HL-60 (cell line): ENCODE results near the gene ZNF865.

Source experiments
- GABPA ChIP-seq: IDR thresholded peaks from 2 replicates; pipeline ENCODE4 v1.6.1; 2012; ENCODE audit warnings: low read depth
- POLR2AphosphoS5 ChIP-seq: IDR thresholded peaks from 2 replicates; pipeline ENCODE4 v1.6.1; 2012; ENCODE audit warnings: low read depth
- SPI1 ChIP-seq: IDR thresholded peaks from 2 replicates; pipeline ENCODE4 v1.6.1; 2012; ENCODE audit warnings: low read depth, mild to moderate bottlenecking, borderline replicate concordance
- TF ChIP-seq, protein P1 (sequence below): IDR thresholded peaks from one replicate; pipeline ENCODE4 v1.5.1; 2011; ENCODE audit warnings: low read length, control low read depth, inconsistent platforms; ENCODE audit not compliant: insufficient read depth
- TF ChIP-seq, protein P2 (sequence below): IDR thresholded peaks from 2 replicates; pipeline ENCODE4 v1.6.1; 2012; ENCODE audit warnings: low read depth; ENCODE audit not compliant: insufficient replicate concordance

DNA sequence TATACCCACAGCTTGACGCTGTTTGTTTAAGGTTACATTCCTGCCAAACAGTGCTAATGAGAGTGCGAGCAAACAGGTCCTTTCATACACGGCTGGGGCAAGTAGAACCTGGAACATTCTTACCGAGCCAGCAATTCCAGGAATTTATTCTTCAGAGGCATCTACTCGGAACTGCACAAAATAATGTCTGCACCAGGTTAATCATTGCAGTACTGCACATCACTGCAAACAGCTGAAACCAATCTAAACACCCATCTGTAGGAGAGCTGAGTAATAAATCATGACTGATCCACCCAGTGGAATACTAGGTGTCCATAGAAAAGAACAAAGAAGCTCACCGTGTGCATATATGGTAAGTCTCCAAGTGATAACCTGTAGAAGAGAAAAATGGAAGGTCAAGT lies 23.6 kb upstream of the ZNF865 start:
- TF ChIP-seq, protein P1, sequence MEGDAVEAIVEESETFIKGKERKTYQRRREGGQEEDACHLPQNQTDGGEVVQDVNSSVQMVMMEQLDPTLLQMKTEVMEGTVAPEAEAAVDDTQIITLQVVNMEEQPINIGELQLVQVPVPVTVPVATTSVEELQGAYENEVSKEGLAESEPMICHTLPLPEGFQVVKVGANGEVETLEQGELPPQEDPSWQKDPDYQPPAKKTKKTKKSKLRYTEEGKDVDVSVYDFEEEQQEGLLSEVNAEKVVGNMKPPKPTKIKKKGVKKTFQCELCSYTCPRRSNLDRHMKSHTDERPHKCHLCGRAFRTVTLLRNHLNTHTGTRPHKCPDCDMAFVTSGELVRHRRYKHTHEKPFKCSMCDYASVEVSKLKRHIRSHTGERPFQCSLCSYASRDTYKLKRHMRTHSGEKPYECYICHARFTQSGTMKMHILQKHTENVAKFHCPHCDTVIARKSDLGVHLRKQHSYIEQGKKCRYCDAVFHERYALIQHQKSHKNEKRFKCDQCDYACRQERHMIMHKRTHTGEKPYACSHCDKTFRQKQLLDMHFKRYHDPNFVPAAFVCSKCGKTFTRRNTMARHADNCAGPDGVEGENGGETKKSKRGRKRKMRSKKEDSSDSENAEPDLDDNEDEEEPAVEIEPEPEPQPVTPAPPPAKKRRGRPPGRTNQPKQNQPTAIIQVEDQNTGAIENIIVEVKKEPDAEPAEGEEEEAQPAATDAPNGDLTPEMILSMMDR, result no peak
- no peak for TF ChIP-seq SPI1
- TF ChIP-seq GABPA, result no peak
- no peak for TF ChIP-seq POLR2AphosphoS5
- TF ChIP-seq, protein P2, sequence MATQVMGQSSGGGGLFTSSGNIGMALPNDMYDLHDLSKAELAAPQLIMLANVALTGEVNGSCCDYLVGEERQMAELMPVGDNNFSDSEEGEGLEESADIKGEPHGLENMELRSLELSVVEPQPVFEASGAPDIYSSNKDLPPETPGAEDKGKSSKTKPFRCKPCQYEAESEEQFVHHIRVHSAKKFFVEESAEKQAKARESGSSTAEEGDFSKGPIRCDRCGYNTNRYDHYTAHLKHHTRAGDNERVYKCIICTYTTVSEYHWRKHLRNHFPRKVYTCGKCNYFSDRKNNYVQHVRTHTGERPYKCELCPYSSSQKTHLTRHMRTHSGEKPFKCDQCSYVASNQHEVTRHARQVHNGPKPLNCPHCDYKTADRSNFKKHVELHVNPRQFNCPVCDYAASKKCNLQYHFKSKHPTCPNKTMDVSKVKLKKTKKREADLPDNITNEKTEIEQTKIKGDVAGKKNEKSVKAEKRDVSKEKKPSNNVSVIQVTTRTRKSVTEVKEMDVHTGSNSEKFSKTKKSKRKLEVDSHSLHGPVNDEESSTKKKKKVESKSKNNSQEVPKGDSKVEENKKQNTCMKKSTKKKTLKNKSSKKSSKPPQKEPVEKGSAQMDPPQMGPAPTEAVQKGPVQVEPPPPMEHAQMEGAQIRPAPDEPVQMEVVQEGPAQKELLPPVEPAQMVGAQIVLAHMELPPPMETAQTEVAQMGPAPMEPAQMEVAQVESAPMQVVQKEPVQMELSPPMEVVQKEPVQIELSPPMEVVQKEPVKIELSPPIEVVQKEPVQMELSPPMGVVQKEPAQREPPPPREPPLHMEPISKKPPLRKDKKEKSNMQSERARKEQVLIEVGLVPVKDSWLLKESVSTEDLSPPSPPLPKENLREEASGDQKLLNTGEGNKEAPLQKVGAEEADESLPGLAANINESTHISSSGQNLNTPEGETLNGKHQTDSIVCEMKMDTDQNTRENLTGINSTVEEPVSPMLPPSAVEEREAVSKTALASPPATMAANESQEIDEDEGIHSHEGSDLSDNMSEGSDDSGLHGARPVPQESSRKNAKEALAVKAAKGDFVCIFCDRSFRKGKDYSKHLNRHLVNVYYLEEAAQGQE, result no peak
